Endothelial cell of umbilical vein (primary cell): Measurements from ENCODE around the gene GPR68.

Source experiments
- CTCF ChIP-seq, 2 donors: IDR thresholded peaks; 1 replicate in 1 of 2; 2 replicates in 1 of 2; pipeline ENCODE4 v1.5.1; 2011; ENCODE audit warnings: low read length in 2 of 2, mild to moderate bottlenecking in 2 of 2, moderate library complexity in 2 of 2, control low read depth in 1 of 2, inconsistent platforms in 1 of 2, low read depth in 1 of 2; ENCODE audit not compliant: insufficient read depth in 1 of 2; ENCODE audit errors: extremely low read depth in 1 of 2
- EZH2 ChIP-seq: IDR thresholded peaks from 2 replicates; pipeline ENCODE4 v1.6.1; 2012; ENCODE audit warnings: borderline replicate concordance, low read depth, mild to moderate bottlenecking, moderate library complexity, low read length, inconsistent platforms; ENCODE audit not compliant: severe bottlenecking
- GATA2 ChIP-seq: IDR thresholded peaks from 2 replicates; pipeline ENCODE4 v1.7.0; 2011; ENCODE audit warnings: low read depth, mild to moderate bottlenecking, moderate library complexity, mixed read lengths, low read length; ENCODE audit not compliant: insufficient read length, insufficient read depth
- JUN ChIP-seq: IDR thresholded peaks from 2 replicates; pipeline ENCODE4 v1.6.1; 2011; ENCODE audit warnings: borderline replicate concordance, low read depth; ENCODE audit not compliant: insufficient read length, insufficient read depth
- MAX ChIP-seq: IDR thresholded peaks from 2 replicates; pipeline ENCODE4 v1.6.1; 2011; ENCODE audit not compliant: insufficient read depth, insufficient read length
- POLR2A ChIP-seq: IDR thresholded peaks from 2 replicates; pipeline ENCODE4 v1.6.1; 2012; ENCODE audit warnings: low read depth, mild to moderate bottlenecking, control low read depth, low read length
- POLR2AphosphoS5 ChIP-seq: IDR thresholded peaks from 2 replicates; pipeline ENCODE4 v1.6.1; 2012; ENCODE audit warnings: low read depth, mild to moderate bottlenecking, control low read depth, low read length, moderate library complexity; ENCODE audit not compliant: insufficient read depth

- no peak for TF ChIP-seq CTCF (IDR thresholded peaks at IDR 0.05; ENCODE audit: extremely low read depth in 1 of 2, insufficient read depth in 1 of 2, low read depth in 1 of 2, low read length in 2 of 2)
- TF ChIP-seq POLR2AphosphoS5 = no peak
- no peak for TF ChIP-seq EZH2
- no peak for TF ChIP-seq JUN
- no peak for TF ChIP-seq POLR2A
- TF ChIP-seq GATA2 = no peak
- no peak for TF ChIP-seq MAX
Measured at GRCh38 chr14:91227183-91227628, 17.3 kb downstream of the GPR68 start.
